Fibroblast of skin of left biceps (primary cell): Measurements from ENCODE around the gene MTHFS.
A peak's percentile ranks its signal among the peaks of the same experiment; 100 is the strongest.

Experiments
- DNase-seq, 2 experiments: peaks; one replicate each; pipeline ENCODE4 v3.0.0-alpha.2; 2013; ENCODE audit warnings: low read depth in 2 of 2

Gene MTHFS

GRCh38 chr15:79875213-79875612, 21.6 kb downstream of the MTHFS start:
- DNase-seq = no peak

- DNase-seq = no peak
Measured at GRCh38 chr15:79874242-79874641, 22.6 kb downstream of the MTHFS start.

GRCh38 chr15:79872358-79873017, 24.3 kb downstream of the MTHFS start:
- no peak for DNase-seq

GRCh38 chr15:79868554-79868953, 28.3 kb downstream of the MTHFS start:
- no peak for DNase-seq

GRCh38 chr15:79863886-79864285, 32.9 kb downstream of the MTHFS start:
- DNase-seq = no peak

- no peak for DNase-seq
Measured at GRCh38 chr15:79862191-79862590, 34.6 kb downstream of the MTHFS start.

GRCh38 chr15:79860661-79861060, 36.2 kb downstream of the MTHFS start:
- no peak for DNase-seq

- DNase-seq = no peak
Measured at GRCh38 chr15:79858469-79858868, 38.3 kb downstream of the MTHFS start.

- DNase-seq = peak; percentile 58 to 68
Measured at GRCh38 chr15:79853492-79854328, 43.1 kb downstream of the MTHFS start.

GRCh38 chr15:79849789-79850188, 47.0 kb downstream of the MTHFS start:
- DNase-seq = peak; percentile 6 to 8

GRCh38 chr15:79846539-79846938, 50.3 kb downstream of the MTHFS start:
- no peak for DNase-seq

- DNase-seq = no peak
Measured at GRCh38 chr15:79844221-79844620, 52.6 kb downstream of the MTHFS start.

GRCh38 chr15:79837846-79838245, 59.0 kb downstream of the MTHFS start:
- no peak for DNase-seq

- DNase-seq = no peak
Measured at GRCh38 chr15:79834495-79834894, 62.3 kb downstream of the MTHFS start.

GRCh38 chr15:79832367-79833120, 64.3 kb downstream of the MTHFS start:
- no peak for DNase-seq

GRCh38 chr15:79831604-79832003, 65.2 kb downstream of the MTHFS start:
- no peak for DNase-seq

- no peak for DNase-seq
Measured at GRCh38 chr15:79829950-79830349, 66.9 kb downstream of the MTHFS start.

- DNase-seq = no peak
Measured at GRCh38 chr15:79828447-79828846, 68.4 kb downstream of the MTHFS start.

GRCh38 chr15:79826800-79827199, 70.0 kb downstream of the MTHFS start:
- no peak for DNase-seq

GRCh38 chr15:79824136-79824701, 72.6 kb downstream of the MTHFS start:
- no peak for DNase-seq

GRCh38 chr15:79820820-79821219, 76.0 kb downstream of the MTHFS start:
- no peak for DNase-seq

- DNase-seq = no peak
Measured at GRCh38 chr15:79820176-79820575, 76.6 kb downstream of the MTHFS start.
